OCI-LY3 (cell line): Measurements from ENCODE around the gene RENBP.

Experiments
- H2AFZ ChIP-seq: fragments of 200-600, 300-600 bp; shearing (Covaris generic); 2 replicates; pipeline ENCODE4 v1.6.0; 2014; ENCODE audit warnings: antibody characterized with exemption, low read depth, low read length
- H3K27ac ChIP-seq: fragments of 200-600, 300-600 bp; sonication (generic); 2 replicates; pipeline ENCODE4 v1.5.1; 2014; ENCODE audit warnings: mild to moderate bottlenecking, low read length, moderate library complexity, mixed read lengths
- H3K27me3 ChIP-seq: fragments of 200-600, 300-600 bp; sonication (generic); 2 replicates; pipeline ENCODE4 v1.6.1; 2014; ENCODE audit warnings: low read depth, low read length, mixed read lengths
- H3K36me3 ChIP-seq: fragments of 200-600, 300-600 bp; sonication (generic); replicated peaks from 2 replicates; pipeline ENCODE3; 2014; ENCODE audit warnings: low read depth, low read length, mixed read lengths
- H3K4me1 ChIP-seq: fragments of 300-600, 200-600 bp; sonication (generic); 2 replicates; pipeline ENCODE4 v1.6.1; 2014; ENCODE audit warnings: low read length, mixed read lengths
- H3K4me2 ChIP-seq: fragments of 200-600, 300-600 bp; sonication (generic); 2 replicates; pipeline ENCODE4 v1.6.1; 2014; ENCODE audit warnings: low read length, mixed read lengths
- H3K4me3 ChIP-seq: fragments of 300-600, 200-600 bp; sonication (generic); 2 replicates; pipeline ENCODE4 v1.5.1; 2014; ENCODE audit warnings: antibody characterized with exemption, mild to moderate bottlenecking, low read length, moderate library complexity
- H3K79me2 ChIP-seq: fragments of 300-600, 200-600 bp; shearing (Covaris generic); 2 replicates; pipeline ENCODE4 v1.6.1; 2014; ENCODE audit warnings: mild to moderate bottlenecking, low read length, mixed read lengths
- H3K9ac ChIP-seq: fragments of 300-600, 200-600 bp; shearing (Covaris generic); 2 replicates; pipeline ENCODE4 v1.6.0; 2014; ENCODE audit warnings: mild to moderate bottlenecking, low read length, moderate library complexity
- H3K9me3 ChIP-seq: fragments of 200-600, 300-600 bp; shearing (Covaris generic); 2 replicates; pipeline ENCODE4 v1.6.1; 2014; ENCODE audit warnings: low read length, mixed read lengths; ENCODE audit not compliant: insufficient read depth
- H4K20me1 ChIP-seq: fragments of 200-600, 300-600 bp; sonication (generic); 2 replicates; pipeline ENCODE4 v1.6.1; 2016; ENCODE audit warnings: low read length, mixed read lengths; ENCODE audit not compliant: insufficient read depth
- CTCF ChIP-seq: fragments of 200-600, 300-600 bp; sonication (generic); IDR thresholded peaks from 2 replicates; pipeline ENCODE4 v1.5.1; 2014; ENCODE audit warnings: antibody characterized with exemption, low read length, low read depth
- EZH2phosphoT487 ChIP-seq: fragments of 200-600 bp; shearing (Covaris generic); IDR thresholded peaks from 2 replicates; pipeline ENCODE4 v1.6.1; 2018; ENCODE audit warnings: antibody characterized with exemption, mixed run types, low read depth

Gene RENBP

DNA sequence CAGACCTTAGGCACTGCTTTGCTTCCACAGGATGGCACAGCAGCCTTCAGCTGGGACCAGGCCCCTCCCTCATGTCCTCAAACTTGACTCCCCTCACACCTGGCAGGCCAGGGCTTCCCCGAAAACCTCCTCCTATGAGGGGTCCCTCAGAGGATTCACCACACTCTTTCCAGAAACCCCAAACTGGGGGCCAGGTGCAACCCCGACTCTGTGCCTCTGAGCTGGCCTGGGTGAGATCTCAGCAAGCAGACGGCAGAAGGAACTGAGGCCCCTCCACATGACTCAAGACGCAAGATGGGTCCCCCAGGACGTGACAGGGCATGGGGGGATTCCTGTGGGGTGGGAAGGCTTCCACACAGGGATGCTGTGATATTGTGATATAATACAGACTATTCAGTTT lies 21.0 kb upstream of the RENBP start:
- Histone ChIP-seq H4K20me1 (peaks cover 60% of the 10 kb centered on the region), H3K4me3 (no peak overlapping the region), H2AFZ (no peak overlapping the region), H3K9ac (no peak overlapping the region), H3K79me2 (peaks cover 81% of the 10 kb centered on the region), H3K36me3 (peaks cover 37% of the 10 kb centered on the region), H3K27ac (no peak overlapping the region), H3K9me3 (no peaks in the 10 kb centered on the region), H3K27me3 (no peaks in the 10 kb centered on the region), H3K4me1 (peaks cover 27% of the 10 kb centered on the region), H3K4me2 (no peak overlapping the region)
- TF ChIP-seq CTCF (no peak), EZH2phosphoT487 (no peak)

- Histone ChIP-seq H3K79me2 (peaks cover 68% of the 10 kb centered on the region), H3K9me3 (no peaks in the 10 kb centered on the region), H4K20me1 (peaks cover 52% of the 10 kb centered on the region), H3K27me3 (no peaks in the 10 kb centered on the region), H3K27ac (no peak overlapping the region), H3K4me3 (no peak overlapping the region), H3K4me1 (peaks cover 23% of the 10 kb centered on the region), H3K4me2 (no peak overlapping the region), H2AFZ (no peak overlapping the region), H3K36me3 (peaks cover 35% of the 10 kb centered on the region), H3K9ac (no peak overlapping the region)
- no peak for TF ChIP-seq EZH2phosphoT487
- TF ChIP-seq CTCF, result no peak
Observed at GRCh38 chrX:153964105-153964504, 19.7 kb upstream of the RENBP start.

- Histone ChIP-seq H3K27ac (no peak overlapping the region), H3K9me3 (no peaks in the 10 kb centered on the region), H3K4me3 (no peak overlapping the region), H3K9ac (no peak overlapping the region), H3K36me3 (peaks cover 34% of the 10 kb centered on the region), H3K4me1 (peaks cover 18% of the 10 kb centered on the region), H2AFZ (no peak overlapping the region), H3K4me2 (no peak overlapping the region), H3K79me2 (peaks cover 63% of the 10 kb centered on the region), H4K20me1 (peaks cover 46% of the 10 kb centered on the region), H3K27me3 (no peaks in the 10 kb centered on the region)
- TF ChIP-seq CTCF (no peak), EZH2phosphoT487 (no peak)
Observed at GRCh38 chrX:153963546-153963945, 19.1 kb upstream of the RENBP start.

- no peaks in the 10 kb centered on the region for H3K27me3 ChIP-seq
- peaks cover 18% of the 10 kb centered on the region for H3K36me3 ChIP-seq
- no peak for TF ChIP-seq EZH2phosphoT487
- TF ChIP-seq CTCF, result no peak
- H3K4me2 ChIP-seq, result no peak overlapping the region
- H3K27ac ChIP-seq, result no peak overlapping the region
- H2AFZ ChIP-seq, result no peak overlapping the region
- H4K20me1 ChIP-seq, result peaks cover 24% of the 10 kb centered on the region
- no peak overlapping the region for H3K4me3 ChIP-seq
- no peaks in the 10 kb centered on the region for H3K9me3 ChIP-seq
- no peak overlapping the region for H3K9ac ChIP-seq
- H3K4me1 ChIP-seq, result no peaks in the 10 kb centered on the region
- H3K79me2 ChIP-seq, result peaks cover 40% of the 10 kb centered on the region
Observed at GRCh38 chrX:153961292-153961691, 16.8 kb upstream of the RENBP start.
